ENCODE results near the gene SLC35G3. TPM values are rescaled to one million over a fixed set of nuclear protein-coding genes. Genes with fewer than 3 reads are reported as not detected.
"Not testable (repeated sequence)": the region's sequence is repeated elsewhere in the genome, so short reads cannot be mapped to it uniquely, and the experiment has no call there.

Gene SLC35G3
- total RNA-seq, 1 donor from 2014 or later = not detected

GRCh38 chr17:35174835-35175334 lies 19.3 kb downstream of the SLC35G3 start:
- no peak for DNase-seq
- H3K4me1 ChIP-seq = peaks cover 10% of the 10 kb centered on the region
- H3K4me3 ChIP-seq = no peak overlapping the region
- H3K36me3 ChIP-seq = peaks cover 58% of the 10 kb centered on the region
- no peaks in the 10 kb centered on the region for H3K9me3 ChIP-seq (replicated peaks)
- TF ChIP-seq CTCF (IDR thresholded peaks at IDR 0.05; ENCODE audit: borderline replicate concordance) = no peak
- no peaks in the 10 kb centered on the region for H3K27me3 ChIP-seq (ENCODE audit: low read depth)
- no peak overlapping the region for H3K27ac ChIP-seq (replicated peaks)
- intact Hi-C loops (cut with micrococcal nuclease) = loop anchor here (10.0 kb wide), 1 partner anchor 360 kb away; the partner anchor contains the start of gene SLFN12L

DNA sequence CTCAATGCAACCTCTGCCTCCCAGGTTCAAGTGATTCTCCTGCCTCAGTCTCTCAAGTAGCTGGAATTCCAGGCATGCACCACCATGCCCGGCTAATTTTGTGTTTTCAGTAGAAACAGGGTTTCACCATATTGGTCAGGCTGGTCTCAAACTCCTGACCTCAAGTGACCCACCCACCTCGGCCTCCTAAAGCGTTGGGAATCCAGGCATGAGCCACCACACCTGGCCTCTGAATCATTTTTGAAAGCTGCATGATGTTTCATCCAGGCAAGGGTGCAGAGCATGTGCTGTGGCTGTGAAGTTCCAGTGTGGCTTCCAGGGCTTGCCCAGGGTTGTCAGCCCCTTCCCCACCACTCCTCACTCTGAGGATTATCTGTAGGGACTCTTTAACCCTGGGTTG lies 21.9 kb downstream of the SLC35G3 start:
- DNase-seq; H3K27ac ChIP-seq (replicated peaks); H3K4me1 ChIP-seq; H3K27me3 ChIP-seq (ENCODE audit: low read depth); H3K9me3 ChIP-seq (replicated peaks); H3K4me3 ChIP-seq: not testable (repeated sequence)
- H3K36me3 ChIP-seq = peaks cover 56% of the 10 kb centered on the region
- intact Hi-C loops (cut with micrococcal nuclease) = loop anchor here (10.0 kb wide), 1 partner anchor 362 kb away; the partner anchor contains the start of gene SLFN12L

- no peak for TF ChIP-seq CTCF (IDR thresholded peaks at IDR 0.05; ENCODE audit: borderline replicate concordance)
- intact Hi-C loops (cut with micrococcal nuclease) = loop anchor here (10.0 kb wide), 1 partner anchor 363 kb away; the partner anchor contains the start of gene SLFN12L
Measured at GRCh38 chr17:35171834-35172233, 22.4 kb downstream of the SLC35G3 start.

DNA sequence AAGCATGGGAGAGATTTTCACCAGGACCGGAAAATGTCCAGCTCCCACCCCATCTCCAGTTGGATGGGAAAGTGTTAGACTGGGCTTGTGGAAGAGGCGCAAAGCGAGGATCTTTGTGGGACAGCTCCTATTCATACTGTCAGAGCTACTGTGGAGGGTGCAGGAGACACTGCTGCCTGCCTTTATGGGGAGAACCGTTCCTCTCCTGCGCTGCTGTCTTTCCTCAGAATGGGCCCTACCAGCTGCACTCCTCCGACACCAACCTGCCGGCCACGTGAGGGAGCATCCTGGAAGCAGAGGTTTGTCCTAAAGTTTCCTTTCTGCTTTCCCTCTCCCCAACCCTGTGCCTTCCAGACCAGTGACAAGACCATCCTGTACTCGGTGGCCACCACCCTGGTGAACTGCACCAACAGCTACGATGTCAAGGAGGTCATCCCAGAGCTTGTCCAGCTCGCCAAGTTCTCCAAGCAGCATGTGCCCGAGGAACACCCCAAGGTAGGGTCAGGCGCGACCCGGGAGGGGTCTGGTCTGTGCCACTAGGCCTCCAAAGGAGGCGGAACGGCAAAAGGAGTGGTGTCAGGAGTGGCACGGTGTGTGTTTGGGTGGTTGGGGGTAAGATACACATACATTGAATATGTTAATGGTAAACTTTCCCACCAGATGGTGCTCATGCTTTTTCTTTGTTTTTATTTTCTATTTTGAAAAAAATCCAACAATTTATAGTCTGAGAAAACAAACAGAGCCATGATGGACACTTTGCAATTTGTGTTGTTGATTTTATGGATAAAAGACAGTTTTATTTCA lies 23.0 kb downstream of the SLC35G3 start:
- Histone ChIP-seq H3K36me3 (peaks cover 52% of the 10 kb centered on the region), H3K9me3 (replicated peaks) (no peaks in the 10 kb centered on the region), H3K27me3 (ENCODE audit: low read depth) (no peaks in the 10 kb centered on the region), H3K27ac (replicated peaks) (no peak overlapping the region), H3K4me3 (no peak overlapping the region), H3K4me1 (peaks cover 10% of the 10 kb centered on the region)
- no peak for DNase-seq
- intact Hi-C loops (cut with micrococcal nuclease) = loop anchor here (10.0 kb wide), 1 partner anchor 364 kb away; the partner anchor contains the start of gene SLFN12L
- peak; percentile 42 for TF ChIP-seq CTCF (IDR thresholded peaks at IDR 0.05; ENCODE audit: borderline replicate concordance)

More at GRCh38 chr17:35171834-35172233, 22.4 kb downstream of the SLC35G3 start:
- Histone ChIP-seq H3K4me3 (no peak overlapping the region), H3K27me3 (ENCODE audit: low read depth) (no peaks in the 10 kb centered on the region), H3K36me3 (peaks cover 53% of the 10 kb centered on the region), H3K9me3 (replicated peaks) (no peaks in the 10 kb centered on the region), H3K4me1 (peaks cover 10% of the 10 kb centered on the region), H3K27ac (replicated peaks) (no peak overlapping the region)
- DNase-seq = no peak

- Histone ChIP-seq H3K4me3 (no peak overlapping the region), H3K36me3 (peaks cover 58% of the 10 kb centered on the region), H3K27me3 (ENCODE audit: low read depth) (no peaks in the 10 kb centered on the region), H3K9me3 (replicated peaks) (no peaks in the 10 kb centered on the region), H3K4me1 (peaks cover 4% of the 10 kb centered on the region), H3K27ac (replicated peaks) (no peak overlapping the region)
- DNase-seq = no peak
- TF ChIP-seq CTCF (IDR thresholded peaks at IDR 0.05; ENCODE audit: borderline replicate concordance) = no peak
- intact Hi-C loops (cut with micrococcal nuclease) = loop anchor here (10.0 kb wide), 1 partner anchor 365 kb away; the partner anchor contains the start of gene SLFN12L
Measured at GRCh38 chr17:35169835-35170363, 24.3 kb downstream of the SLC35G3 start.

Measured in left ventricle myocardium inferior (tissue), 1 donor.